ENCODE results near the gene DST.

DST gene

GRCh38 chr6:56534680-56535419, 107.8 kb downstream of the DST start:
- no peaks in the 10 kb centered on the region for H3K79me2 ChIP-seq (ENCODE audit: control insufficient read depth, low read length)

GRCh38 chr6:56532766-56533551, 109.7 kb downstream of the DST start:
- Histone ChIP-seq H3F3A (ENCODE audit: control insufficient read depth, insufficient read depth) (no peaks in the 10 kb centered on the region), H3K4me2 (ENCODE audit: low read length) (peak overlapping the region; percentile 38), H3K79me2 (ENCODE audit: control insufficient read depth, low read length) (no peaks in the 10 kb centered on the region), H3K9me2 (replicated peaks; ENCODE audit: control insufficient read depth, low read length) (no peaks in the 10 kb centered on the region), H3K4me3 (ENCODE audit: low read length) (peak overlapping the region; percentile 1), H3K9me3 (ENCODE audit: control insufficient read depth, insufficient read depth, low read length) (no peaks in the 10 kb centered on the region), H3K27me3 (ENCODE audit: control insufficient read depth, low read length) (no peaks in the 10 kb centered on the region), H3K36me3 (ENCODE audit: control insufficient read depth, low read length) (peaks cover 5% of the 10 kb centered on the region), H3K27ac (ENCODE audit: low read depth, low read length) (peak overlapping the region; percentile 63), H4K20me1 (ENCODE audit: control insufficient read depth, insufficient read depth, low read depth, low read length) (no peaks in the 10 kb centered on the region), H3K4me1 (ENCODE audit: control insufficient read depth, low read length) (peaks cover 24% of the 10 kb centered on the region)
- no peak for TF ChIP-seq CTCF (IDR thresholded peaks at IDR 0.05; ENCODE audit: low read depth, low read length, poor library complexity, severe bottlenecking)
- TF ChIP-seq EZH2phosphoT487 (IDR thresholded peaks at IDR 0.05; ENCODE audit: borderline replicate concordance, low read length) = no peak

More at GRCh38 chr6:56534680-56535419, 107.8 kb downstream of the DST start:
- Histone ChIP-seq H3K4me1 (ENCODE audit: control insufficient read depth, low read length) (peaks cover 25% of the 10 kb centered on the region), H4K20me1 (ENCODE audit: control insufficient read depth, insufficient read depth, low read depth, low read length) (no peaks in the 10 kb centered on the region), H3K4me2 (ENCODE audit: low read length) (no peak overlapping the region), H3K27ac (ENCODE audit: low read depth, low read length) (no peak overlapping the region), H3K9me3 (ENCODE audit: control insufficient read depth, insufficient read depth, low read length) (no peaks in the 10 kb centered on the region), H3K9me2 (replicated peaks; ENCODE audit: control insufficient read depth, low read length) (no peaks in the 10 kb centered on the region), H3K27me3 (ENCODE audit: control insufficient read depth, low read length) (no peaks in the 10 kb centered on the region), H3F3A (ENCODE audit: control insufficient read depth, insufficient read depth) (no peaks in the 10 kb centered on the region), H3K36me3 (ENCODE audit: control insufficient read depth, low read length) (peaks cover 5% of the 10 kb centered on the region), H3K4me3 (ENCODE audit: low read length) (no peak overlapping the region)
- TF ChIP-seq CTCF (IDR thresholded peaks at IDR 0.05; ENCODE audit: low read depth, low read length, poor library complexity, severe bottlenecking) (no peak), EZH2phosphoT487 (IDR thresholded peaks at IDR 0.05; ENCODE audit: borderline replicate concordance, low read length) (no peak)

GRCh38 chr6:56531839-56532595, 110.7 kb downstream of the DST start:
- H3K4me2 ChIP-seq (ENCODE audit: low read length) = no peak overlapping the region
- H3K36me3 ChIP-seq (ENCODE audit: control insufficient read depth, low read length) = peaks cover 5% of the 10 kb centered on the region

More at GRCh38 chr6:56531839-56532595, 110.7 kb downstream of the DST start:
- H3K4me3 ChIP-seq (ENCODE audit: low read length) = no peak overlapping the region
- no peaks in the 10 kb centered on the region for H4K20me1 ChIP-seq (ENCODE audit: control insufficient read depth, insufficient read depth, low read depth, low read length)
- H3K4me1 ChIP-seq (ENCODE audit: control insufficient read depth, low read length) = peaks cover 24% of the 10 kb centered on the region
- H3K79me2 ChIP-seq (ENCODE audit: control insufficient read depth, low read length) = no peaks in the 10 kb centered on the region
- H3K27ac ChIP-seq (ENCODE audit: low read depth, low read length) = no peak overlapping the region
- no peaks in the 10 kb centered on the region for H3K9me3 ChIP-seq (ENCODE audit: control insufficient read depth, insufficient read depth, low read length)
- H3K27me3 ChIP-seq (ENCODE audit: control insufficient read depth, low read length) = no peaks in the 10 kb centered on the region
- H3K9me2 ChIP-seq (replicated peaks; ENCODE audit: control insufficient read depth, low read length) = no peaks in the 10 kb centered on the region
- no peaks in the 10 kb centered on the region for H3F3A ChIP-seq (ENCODE audit: control insufficient read depth, insufficient read depth)
- no peak for TF ChIP-seq EZH2phosphoT487 (IDR thresholded peaks at IDR 0.05; ENCODE audit: borderline replicate concordance, low read length)
- no peak for TF ChIP-seq CTCF (IDR thresholded peaks at IDR 0.05; ENCODE audit: low read depth, low read length, poor library complexity, severe bottlenecking)

Data from DOHH2 (cell line).